ENCODE data around the gene LINC00632. TPM values are rescaled to one million over a fixed set of nuclear protein-coding genes. Genes with fewer than 3 reads are reported as not detected.

The LINC00632 gene
- total RNA-seq, result 10 to 100 TPM; 20.7 to 22.5 TPM

GRCh38 chrX:140709421-140709846, at the start of gene LINC00632:
LINC00632 (plus strand) TSS chrX:140709759.

Other genes with a start within 250 kb of the LINC00632 start
- not detected for gene SOX3, start 204.7 kb upstream of the LINC00632 start, total RNA-seq